Smooth muscle cell (in vitro differentiated cells): ENCODE measurements around the gene SRRM1. TPM values are rescaled to one million over a fixed set of nuclear protein-coding genes. Genes with fewer than 3 reads are reported as not detected.

Experiments used
- DNase-seq: peaks from one replicate; lab custom pipeline; 2025; ENCODE audit not compliant: unreplicated experiment; lab: John Stamatoyannopoulos, UW
- H2AFZ ChIP-seq: fragments of 200-600 bp; sonication (generic); 2 replicates; pipeline ENCODE4 v1.6.0; 2016; ENCODE audit warnings: antibody characterized with exemption, low read depth, mild to moderate bottlenecking
- H3F3A ChIP-seq: fragments of 200-600 bp; sonication (generic); 2 replicates; pipeline ENCODE4 v1.6.0; 2017; ENCODE audit warnings: antibody characterized with exemption, low read depth
- H3K27ac ChIP-seq: fragments of 200-600 bp; sonication (generic); 2 replicates; pipeline ENCODE4 v1.5.1; 2016; ENCODE audit warnings: low read depth, mild to moderate bottlenecking
- H3K27me3 ChIP-seq: fragments of 200-600 bp; sonication (generic); 2 replicates; pipeline ENCODE4 v1.6.1; 2016; ENCODE audit warnings: low read depth, mild to moderate bottlenecking
- H3K36me3 ChIP-seq: fragments of 200-600 bp; sonication (generic); 2 replicates; pipeline ENCODE4 v1.5.1; 2016; ENCODE audit warnings: low read depth
- H3K4me1 ChIP-seq: fragments of 200-600 bp; sonication (generic); 2 replicates; pipeline ENCODE4 v1.5.1; 2016; ENCODE audit warnings: low read depth
- H3K4me2 ChIP-seq: fragments of 200-600 bp; sonication (generic); 2 replicates; pipeline ENCODE4 v1.6.0; 2016; ENCODE audit warnings: mild to moderate bottlenecking
- H3K4me3 ChIP-seq: fragments of 200-600 bp; sonication (generic); 2 replicates; pipeline ENCODE4 v1.5.1; 2016; ENCODE audit warnings: mild to moderate bottlenecking
- H3K79me2 ChIP-seq: fragments of 200-600 bp; sonication (generic); 2 replicates; pipeline ENCODE4 v1.6.0; 2016; ENCODE audit warnings: low read depth, mild to moderate bottlenecking
- H3K9ac ChIP-seq: fragments of 200-600 bp; sonication (generic); 2 replicates; pipeline ENCODE4 v1.6.0; 2016; ENCODE audit warnings: low read depth
- H3K9me3 ChIP-seq: fragments of 200-600 bp; sonication (generic); replicated peaks from 2 replicates; pipeline ENCODE4 v1.5.1; 2016; ENCODE audit warnings: low read depth
- H4K20me1 ChIP-seq: fragments of 200-600 bp; sonication (generic); 2 replicates; pipeline ENCODE4 v1.6.0; 2016; ENCODE audit warnings: low read depth
- CTCF ChIP-seq: fragments of 200-600 bp; sonication (generic); IDR thresholded peaks from 2 replicates; pipeline ENCODE4 v1.5.1; 2017; ENCODE audit warnings: borderline replicate concordance, mild to moderate bottlenecking, antibody characterized with exemption; ENCODE audit not compliant: insufficient read depth, poor library complexity, severe bottlenecking
- WGBS: methylation state at CpG from one replicate; pipeline ENCODE4 v1.1.7; 2016; ENCODE audit warnings: low lambda C conversion rate; 5-methylcytosine and 5-hydroxymethylcytosine counted together
- polyA plus RNA-seq: library from polyadenylated mRNA; unstranded; fragments of >200 nt; fragmentation: Nextera tagmentation; extraction: Ambion mirVana; gene quantifications from 2 replicates; pipeline ENCODE4 v1.2.1, GENCODE V29; 2016
- total RNA-seq: library from RNA; depleted of rRNA; stranded (reverse); fragments of >200 nt; gene quantifications from 2 replicates; pipeline ENCODE4 v1.2.3, GENCODE V29; 2014

The SRRM1 gene
- total and polyA plus RNA-seq, 2 experiments from 2014 or later, result 53.8 to 96.0 TPM

- 79% methylated on average over 5 of the region's 5 CpGs for WGBS
- DNase-seq, result no peak
- no peaks in the 10 kb centered on the region for H3K79me2 ChIP-seq
Observed at GRCh38 chr1:24621121-24621520, 22.0 kb upstream of the SRRM1 start.

GRCh38 chr1:24622218-24622617 lies 20.9 kb upstream of the SRRM1 start:
- H3K27me3 ChIP-seq, result no peaks in the 10 kb centered on the region
- no peaks in the 10 kb centered on the region for H3F3A ChIP-seq
- peaks cover 5% of the 10 kb centered on the region for H3K4me1 ChIP-seq
- no peaks in the 10 kb centered on the region for H4K20me1 ChIP-seq
- DNase-seq, result no peak
- H3K79me2 ChIP-seq, result no peaks in the 10 kb centered on the region
- no peaks in the 10 kb centered on the region for H3K9me3 ChIP-seq
- H3K27ac ChIP-seq, result no peak overlapping the region
- H3K9ac ChIP-seq, result no peak overlapping the region
- 74% methylated on average over 4 of the region's 4 CpGs for WGBS
- H2AFZ ChIP-seq, result no peak overlapping the region
- no peak for TF ChIP-seq CTCF
- H3K36me3 ChIP-seq, result no peaks in the 10 kb centered on the region
- no peak overlapping the region for H3K4me3 ChIP-seq
- H3K4me2 ChIP-seq, result no peak overlapping the region

More at GRCh38 chr1:24621121-24621520, 22.0 kb upstream of the SRRM1 start:
- Histone ChIP-seq H3K4me1 (peaks cover 5% of the 10 kb centered on the region), H3F3A (no peaks in the 10 kb centered on the region), H4K20me1 (no peaks in the 10 kb centered on the region), H3K4me3 (no peak overlapping the region), H3K36me3 (no peaks in the 10 kb centered on the region), H3K4me2 (no peak overlapping the region), H3K9ac (no peak overlapping the region), H2AFZ (no peak overlapping the region), H3K27ac (no peak overlapping the region), H3K27me3 (no peaks in the 10 kb centered on the region), H3K9me3 (no peaks in the 10 kb centered on the region)
- TF ChIP-seq CTCF, result no peak

GRCh38 chr1:24632832-24633175 lies 10.3 kb upstream of the SRRM1 start:
- Histone ChIP-seq H3K27ac (no peak overlapping the region), H3F3A (no peaks in the 10 kb centered on the region), H3K9ac (no peak overlapping the region), H2AFZ (no peak overlapping the region), H3K4me3 (no peak overlapping the region), H3K27me3 (no peaks in the 10 kb centered on the region), H4K20me1 (no peaks in the 10 kb centered on the region), H3K9me3 (no peaks in the 10 kb centered on the region), H3K36me3 (no peaks in the 10 kb centered on the region), H3K4me2 (no peak overlapping the region), H3K4me1 (no peaks in the 10 kb centered on the region), H3K79me2 (no peaks in the 10 kb centered on the region)
- 93% methylated on average over 1 of the region's 1 CpG for WGBS
- no peak for DNase-seq
- no peak for TF ChIP-seq CTCF

GRCh38 chr1:24635195-24635843 lies 7.8 kb upstream of the SRRM1 start:
- H2AFZ ChIP-seq, result no peak overlapping the region
- no peaks in the 10 kb centered on the region for H4K20me1 ChIP-seq
- no peaks in the 10 kb centered on the region for H3K4me1 ChIP-seq
- no peaks in the 10 kb centered on the region for H3K27me3 ChIP-seq
- peak; percentile 56 for TF ChIP-seq CTCF
- 24% methylated on average over 4 of the region's 4 CpGs for WGBS
- H3K4me3 ChIP-seq, result no peak overlapping the region
- no peak for DNase-seq
- no peak overlapping the region for H3K9ac ChIP-seq
- H3K9me3 ChIP-seq, result no peaks in the 10 kb centered on the region
- no peaks in the 10 kb centered on the region for H3K79me2 ChIP-seq
- H3K36me3 ChIP-seq, result no peaks in the 10 kb centered on the region
- H3K27ac ChIP-seq, result no peak overlapping the region
- no peaks in the 10 kb centered on the region for H3F3A ChIP-seq
- no peak overlapping the region for H3K4me2 ChIP-seq
